GM18498 (cell line): ENCODE measurements around the gene CXCL12.

Experiments used
- ATAC-seq: cut with Tn5 transposase; IDR thresholded peaks from one replicate; pipeline ENCODE4 v1.9.1; 2021; ENCODE audit warnings: mild to moderate bottlenecking, moderate library complexity; ENCODE audit not compliant: unreplicated experiment

The CXCL12 gene

GRCh38 chr10:44400541-44400940 lies 15.6 kb upstream of the CXCL12 start:
- ATAC-seq, result no peak

GRCh38 chr10:44399659-44400451 lies 15.0 kb upstream of the CXCL12 start:
- no peak for ATAC-seq

- ATAC-seq, result no peak
These were observed 14.1 kb upstream of the CXCL12 start for GRCh38 chr10:44398747-44399658.

GRCh38 chr10:44398271-44398670 lies 13.4 kb upstream of the CXCL12 start:
- no peak for ATAC-seq

GRCh38 chr10:44397476-44398225 lies 12.8 kb upstream of the CXCL12 start:
- no peak for ATAC-seq

GRCh38 chr10:44396671-44397191 lies 11.8 kb upstream of the CXCL12 start:
- no peak for ATAC-seq

- ATAC-seq, result no peak
These were observed 11.2 kb upstream of the CXCL12 start for GRCh38 chr10:44395902-44396670.

- ATAC-seq, result no peak
These were observed 10.5 kb upstream of the CXCL12 start for GRCh38 chr10:44395396-44395795.

- ATAC-seq, result no peak
These were observed 9.9 kb upstream of the CXCL12 start for GRCh38 chr10:44394696-44395381.

- ATAC-seq, result no peak
These were observed 9.1 kb upstream of the CXCL12 start for GRCh38 chr10:44393834-44394547.

GRCh38 chr10:44393051-44393630 lies 8.2 kb upstream of the CXCL12 start:
- no peak for ATAC-seq

GRCh38 chr10:44392420-44392819 lies 7.5 kb upstream of the CXCL12 start:
- ATAC-seq, result no peak

- no peak for ATAC-seq
These were observed 7.1 kb upstream of the CXCL12 start for GRCh38 chr10:44391981-44392380.

- ATAC-seq, result no peak
These were observed 5.7 kb upstream of the CXCL12 start for GRCh38 chr10:44390585-44391072.

GRCh38 chr10:44389556-44389955 lies 4.7 kb upstream of the CXCL12 start:
- no peak for ATAC-seq

- ATAC-seq, result no peak
These were observed 4.3 kb upstream of the CXCL12 start for GRCh38 chr10:44389150-44389549.

GRCh38 chr10:44388641-44389040 lies 3.7 kb upstream of the CXCL12 start:
- no peak for ATAC-seq

GRCh38 chr10:44387853-44388251 lies 3.0 kb upstream of the CXCL12 start:
- no peak for ATAC-seq
